Fibroblast of lung (primary cell): Measurements from ENCODE around the gene WNT7B. TPM values are rescaled to one million over a fixed set of nuclear protein-coding genes. Genes with fewer than 3 reads are reported as not detected.

ENCODE experiments used
- DNase-seq, 2 donors: peaks; one replicate each; pipeline versions ENCODE4 v3.0.0 to v3.0.0-alpha.2; 2010; ENCODE audit warnings: low read depth in 2 of 2
- H2AFZ ChIP-seq: 2 replicates; pipeline ENCODE4 v1.5.1; 2012; ENCODE audit warnings: low read length, control low read depth, inconsistent platforms
- H3K27ac ChIP-seq: 2 replicates; pipeline ENCODE4 v1.5.1; 2011; ENCODE audit warnings: low read length, control low read depth; ENCODE audit not compliant: insufficient read depth
- H3K27me3 ChIP-seq: 2 replicates; pipeline ENCODE4 v1.5.1; 2011; ENCODE audit warnings: mild to moderate bottlenecking, low read length; ENCODE audit not compliant: control insufficient read depth, insufficient read depth
- H3K36me3 ChIP-seq: 2 replicates; pipeline ENCODE4 v1.5.1; 2011; ENCODE audit warnings: low read length; ENCODE audit not compliant: control insufficient read depth, insufficient read depth
- H3K4me1 ChIP-seq: 2 replicates; pipeline ENCODE4 v1.5.1; 2011; ENCODE audit warnings: low read length; ENCODE audit not compliant: control insufficient read depth, insufficient read depth; ENCODE audit errors: extremely low read depth
- H3K4me2 ChIP-seq: 2 replicates; pipeline ENCODE4 v1.5.1; 2011; ENCODE audit warnings: low read length, control low read depth; ENCODE audit not compliant: insufficient read depth; ENCODE audit errors: extremely low read depth
- H3K4me3 ChIP-seq, 4 experiments: fragments of 200-600 bp in 1 of 4; sonication (generic) in 1 of 4; replicated peaks in 1 of 4; 2 replicates each; pipeline ENCODE4 v1.5.1; 2011 to 2016; ENCODE audit warnings: low read length in 4 of 4, low read depth in 3 of 4, mild to moderate bottlenecking in 3 of 4, control low read depth in 2 of 4, inconsistent platforms in 1 of 4, mixed read lengths in 1 of 4; ENCODE audit not compliant: insufficient read depth in 1 of 4; ENCODE audit errors: control extremely low read depth in 1 of 4
- H3K79me2 ChIP-seq: 2 replicates; pipeline ENCODE4 v1.5.1; 2012; ENCODE audit warnings: mild to moderate bottlenecking, low read length, inconsistent platforms; ENCODE audit not compliant: control insufficient read depth, insufficient read depth
- H3K9ac ChIP-seq: 2 replicates; pipeline ENCODE4 v1.5.1; 2011; ENCODE audit warnings: mild to moderate bottlenecking, low read length, control low read depth; ENCODE audit not compliant: insufficient read depth
- H3K9me3 ChIP-seq: 2 replicates; pipeline ENCODE4 v1.5.1; 2012; ENCODE audit warnings: low read depth, low read length; ENCODE audit not compliant: control insufficient read depth, insufficient read depth
- H4K20me1 ChIP-seq: 2 replicates; pipeline ENCODE4 v1.5.1; 2011; ENCODE audit warnings: low read length; ENCODE audit not compliant: control insufficient read depth, insufficient read depth; ENCODE audit errors: extremely low read depth
- CTCF ChIP-seq, 2 donors: IDR thresholded peaks in 1 of 2; conservative IDR thresholded peaks in 1 of 2; 1 replicate in 1 of 2; 2 replicates in 1 of 2; pipeline ENCODE4 v1.5.1; 2011 to 2012; ENCODE audit warnings: low read length in 2 of 2, control low read depth in 1 of 2, inconsistent platforms in 1 of 2, low read depth in 1 of 2, mild to moderate bottlenecking in 1 of 2
- EZH2 ChIP-seq: IDR thresholded peaks from 2 replicates; pipeline ENCODE4 v1.5.1; 2012; ENCODE audit warnings: low read length, control low read depth, mild to moderate bottlenecking; ENCODE audit errors: missing control alignments
- polyA plus RNA-seq, 2 donors: library from polyadenylated mRNA; depleted of rRNA in 1 of 2; stranded (reverse) in 1 of 2; unstranded in 1 of 2; fragments of >200 nt; gene quantifications; 2 replicates each; pipeline ENCODE4 v1.2.1, GENCODE V29; 2011 to 2012; ENCODE audit warnings: missing spikeins in 1 of 2
- total RNA-seq: library from RNA; depleted of rRNA; stranded (reverse); fragments of >200 nt; gene quantifications from 2 replicates; pipeline ENCODE4 v1.2.1, GENCODE V29; 2014

WNT7B gene
- total and polyA plus RNA-seq, 2 donors (not counting 1 experiment from before 2014, with no cell fraction given): 0.17 TPM; not detected in 1

- no peak overlapping the region for H3K4me2 ChIP-seq
- H2AFZ ChIP-seq: no peak overlapping the region
- no peaks in the 10 kb centered on the region for H3K9me3 ChIP-seq
- no peaks in the 10 kb centered on the region for H3K79me2 ChIP-seq
- H4K20me1 ChIP-seq: no peaks in the 10 kb centered on the region
- H3K27me3 ChIP-seq: peaks cover 2% of the 10 kb centered on the region
- TF ChIP-seq CTCF (conservative IDR thresholded peaks at IDR 0.05 in 1 of 2, IDR thresholded peaks at IDR 0.05 in 1 of 2; ENCODE audit: low read depth in 1 of 2, low read length in 2 of 2) (no peak), EZH2 (no peak)
- H3K9ac ChIP-seq: no peak overlapping the region
- DNase-seq: no peak
- H3K4me3 ChIP-seq: no peak overlapping the region
- H3K4me1 ChIP-seq: peaks cover 6% of the 10 kb centered on the region
- no peaks in the 10 kb centered on the region for H3K36me3 ChIP-seq
- no peak overlapping the region for H3K27ac ChIP-seq
Measured at GRCh38 chr22:45908961-45909360, 68.0 kb downstream of the WNT7B start.

GRCh38 chr22:45907996-45908395, 69.0 kb downstream of the WNT7B start:
- Histone ChIP-seq H3K36me3 (no peaks in the 10 kb centered on the region), H3K4me3 (no peak overlapping the region), H3K27me3 (peaks cover 2% of the 10 kb centered on the region), H3K9me3 (no peaks in the 10 kb centered on the region), H3K4me2 (no peak overlapping the region), H3K4me1 (peaks cover 14% of the 10 kb centered on the region), H2AFZ (no peak overlapping the region), H4K20me1 (no peaks in the 10 kb centered on the region), H3K27ac (no peak overlapping the region), H3K79me2 (no peaks in the 10 kb centered on the region), H3K9ac (no peak overlapping the region)
- TF ChIP-seq CTCF (conservative IDR thresholded peaks at IDR 0.05 in 1 of 2, IDR thresholded peaks at IDR 0.05 in 1 of 2; ENCODE audit: low read depth in 1 of 2, low read length in 2 of 2): no peak
- no peak for TF ChIP-seq EZH2
- DNase-seq: no peak

- no peak overlapping the region for H3K9ac ChIP-seq
- no peak for DNase-seq
- H3K79me2 ChIP-seq: no peaks in the 10 kb centered on the region
- no peaks in the 10 kb centered on the region for H4K20me1 ChIP-seq
- H3K36me3 ChIP-seq: no peaks in the 10 kb centered on the region
- peaks cover 6% of the 10 kb centered on the region for H3K27me3 ChIP-seq
- no peak for TF ChIP-seq EZH2
- no peak for TF ChIP-seq CTCF (conservative IDR thresholded peaks at IDR 0.05 in 1 of 2, IDR thresholded peaks at IDR 0.05 in 1 of 2; ENCODE audit: low read depth in 1 of 2, low read length in 2 of 2)
- H3K4me2 ChIP-seq: no peak overlapping the region
- H3K4me1 ChIP-seq: peaks cover 17% of the 10 kb centered on the region
- H2AFZ ChIP-seq: no peak overlapping the region
- H3K4me3 ChIP-seq: no peak overlapping the region
- H3K27ac ChIP-seq: no peak overlapping the region
- no peaks in the 10 kb centered on the region for H3K9me3 ChIP-seq
Measured at GRCh38 chr22:45907378-45907777, 69.6 kb downstream of the WNT7B start.
